ENCODE data around the gene EPN2.

DNA sequence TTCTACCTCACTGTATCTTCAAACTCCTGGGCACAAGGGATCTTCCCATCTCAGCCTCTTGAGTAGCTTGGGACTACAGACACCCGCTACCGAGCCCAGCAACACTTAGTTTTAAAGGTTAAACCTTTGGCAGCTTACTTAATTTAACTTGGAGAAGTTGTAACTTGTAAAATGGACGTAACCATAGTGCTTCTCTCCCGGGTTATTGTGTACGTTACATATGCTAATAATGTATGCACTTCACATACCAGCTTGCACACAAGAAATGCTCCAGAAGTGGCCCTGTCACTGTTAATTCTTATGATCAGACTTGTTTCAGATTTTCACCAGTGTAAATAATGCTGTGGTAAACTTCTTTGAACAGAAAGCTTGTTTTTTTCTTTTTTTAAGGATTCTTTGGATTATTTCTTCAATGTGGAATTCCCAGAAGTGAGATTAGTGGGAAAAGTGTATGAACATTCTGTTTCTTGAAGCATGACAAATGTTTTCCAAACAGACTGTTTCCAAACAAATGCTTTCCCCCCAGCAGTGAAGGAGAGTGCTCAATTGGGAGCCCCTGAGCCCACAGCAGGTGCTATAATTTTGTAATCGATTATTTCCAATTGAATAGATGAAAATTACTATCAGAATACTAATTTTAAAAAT is 61.5 kb downstream of the EPN2 start:
- TF ChIP-seq TAF1 (IDR thresholded peaks at IDR 0.05; ENCODE audit: borderline replicate concordance, insufficient read depth, low read length) (no peak), POLR2AphosphoS5 (IDR thresholded peaks at IDR 0.05; ENCODE audit: low read depth, low read length) (no peak), REST (IDR thresholded peaks at IDR 0.05; ENCODE audit: insufficient read depth in 1 of 2, low read depth in 2 of 2, low read length in 2 of 2) (no peak), SIN3A (IDR thresholded peaks at IDR 0.05; ENCODE audit: borderline replicate concordance, insufficient read depth, low read length) (no peak), FOXP2 (optimal IDR thresholded peaks at IDR 0.05; ENCODE audit: borderline replicate concordance, extremely low read depth, extremely low read length, insufficient read depth) (no peak)
